ENCODE data around the gene SH2B3. TPM values are rescaled to one million over a fixed set of nuclear protein-coding genes. Genes with fewer than 3 reads are reported as not detected.
"Not testable (repeated sequence)": the region's sequence is repeated elsewhere in the genome, so short reads cannot be mapped to it uniquely, and the experiment has no call there.

Gene SH2B3
- total and polyA plus RNA-seq, 2 experiments from 2014 or later: 9.4 to 42.8 TPM

DNA sequence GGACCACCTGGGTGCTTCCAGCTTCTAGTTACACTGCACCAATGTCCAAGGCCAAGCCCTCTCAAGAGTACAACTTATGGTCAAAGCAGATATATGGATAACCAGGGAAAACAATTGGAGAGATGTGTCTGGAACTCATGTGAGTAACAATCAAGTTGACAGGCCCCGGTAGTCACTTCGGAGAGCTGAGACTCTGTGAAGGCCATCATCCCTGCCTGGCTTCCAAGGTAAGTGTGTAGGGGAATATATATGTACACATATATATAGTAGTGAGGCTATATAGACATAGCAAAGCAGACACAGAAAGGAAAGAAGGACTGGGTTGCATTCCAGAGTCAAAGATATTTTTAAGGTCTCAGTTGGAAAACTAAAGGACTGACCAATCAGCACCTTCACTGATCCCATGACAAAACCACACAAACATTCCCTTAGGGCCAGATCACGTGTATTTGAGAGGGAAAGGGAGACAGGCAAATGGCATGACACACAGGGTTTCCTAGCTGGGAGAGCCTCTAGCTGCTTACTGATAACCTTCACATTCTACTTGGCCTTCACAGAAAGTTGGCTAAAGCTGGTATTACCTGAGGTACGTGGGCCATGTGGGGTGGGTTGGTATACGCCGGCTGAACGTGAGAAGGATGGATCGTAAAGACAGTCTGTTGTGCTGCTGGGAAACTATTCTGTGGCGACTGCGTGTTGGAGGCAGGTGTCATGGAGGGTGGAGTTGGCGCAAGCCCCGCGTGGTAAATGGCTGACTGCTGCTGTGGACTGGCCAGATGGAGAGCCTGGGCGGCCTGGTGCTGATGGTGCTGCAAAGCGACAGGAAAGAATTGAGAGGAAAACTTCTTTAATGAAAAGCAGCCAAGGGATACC is 50.0 kb downstream of the SH2B3 start:
- H2AFZ ChIP-seq: no peak overlapping the region
- peaks cover 68% of the 10 kb centered on the region for H3F3A ChIP-seq (ENCODE audit: insufficient read depth)
- no peaks in the 10 kb centered on the region for H3K9me2 ChIP-seq (ENCODE audit: insufficient read depth)
- peaks cover 66% of the 10 kb centered on the region for H3K79me2 ChIP-seq (ENCODE audit: insufficient read depth)
- H3K9ac ChIP-seq: 0 out of 2 replicates have a peak overlapping the region, but pooled peaks have one; percentile 30
- peak; percentile 71 for DNase-seq
- H3K27ac ChIP-seq: peak overlapping the region; percentile 53
- H3K4me1 ChIP-seq (ENCODE audit: insufficient read depth): peaks cover 10% of the 10 kb centered on the region; the same call in 1 of the 2 replicates
- in situ Hi-C loops (cut with MboI): no loop called here
- H4K20me1 ChIP-seq (ENCODE audit: insufficient read depth): 0 out of 2 replicates have a peak, but pooled peaks cover 3% of the 10 kb centered on the region
- H3K4me3 ChIP-seq: no peak overlapping the region
- no peak for TF ChIP-seq EZH2phosphoT487 (IDR thresholded peaks at IDR 0.05; ENCODE audit: insufficient read depth, low read depth)
- no peak for TF ChIP-seq EZH2 (IDR thresholded peaks at IDR 0.05; ENCODE audit: insufficient read depth, poor library complexity, severe bottlenecking)
- 90 to 91% methylated on average over 15 of the region's 15 CpGs for WGBS, 2 experiments (ENCODE audit: low coverage in 1 of 2, low lambda C conversion rate in 2 of 2, missing lambda C conversion rate in 2 of 2)
- no peaks in the 10 kb centered on the region for H3K27me3 ChIP-seq (replicated peaks; ENCODE audit: insufficient read depth)
- peaks cover 61% of the 10 kb centered on the region for H3K36me3 ChIP-seq (ENCODE audit: low read depth)
- no peak overlapping the region for H3K4me2 ChIP-seq (ENCODE audit: unreplicated experiment)
- no peaks in the 10 kb centered on the region for H3K9me3 ChIP-seq (ENCODE audit: low read depth)

DNA sequence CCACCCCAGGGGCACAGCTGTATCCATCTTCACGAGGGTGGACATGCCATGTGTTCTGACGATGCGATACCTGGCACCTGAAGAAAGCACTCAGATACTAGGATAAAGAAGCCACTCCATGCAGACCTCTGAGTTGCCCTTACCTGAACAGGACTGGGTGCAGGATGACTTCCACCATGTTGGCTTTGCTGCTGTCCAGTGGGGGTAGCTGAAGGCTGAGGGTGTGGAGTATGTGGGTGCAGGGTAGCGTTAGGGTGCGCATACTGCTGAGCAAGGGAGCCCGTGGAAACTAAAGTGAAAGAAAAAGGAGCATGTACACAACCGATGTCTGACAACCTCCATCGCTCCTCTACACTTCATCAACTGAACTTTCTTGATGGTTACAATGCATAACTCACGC is 51.3 kb downstream of the SH2B3 start:
- H3K9me2 ChIP-seq (ENCODE audit: insufficient read depth): no peaks in the 10 kb centered on the region
- H4K20me1 ChIP-seq (ENCODE audit: insufficient read depth): no peaks in the 10 kb centered on the region
- TF ChIP-seq EZH2phosphoT487 (IDR thresholded peaks at IDR 0.05; ENCODE audit: insufficient read depth, low read depth) (no peak), EZH2 (IDR thresholded peaks at IDR 0.05; ENCODE audit: insufficient read depth, poor library complexity, severe bottlenecking) (no peak)
- H3K79me2 ChIP-seq (ENCODE audit: insufficient read depth): peaks cover 57% of the 10 kb centered on the region
- no peaks in the 10 kb centered on the region for H3K27me3 ChIP-seq (replicated peaks; ENCODE audit: insufficient read depth)
- peaks cover 64% of the 10 kb centered on the region for H3F3A ChIP-seq (ENCODE audit: insufficient read depth)
- no peak overlapping the region for H3K27ac ChIP-seq
- in situ Hi-C loops (cut with MboI): no loop called here
- no peaks in the 10 kb centered on the region for H3K9me3 ChIP-seq (ENCODE audit: low read depth)
- H3K9ac ChIP-seq: no peak overlapping the region
- no peak overlapping the region for H3K4me2 ChIP-seq (ENCODE audit: unreplicated experiment)
- H3K36me3 ChIP-seq (ENCODE audit: low read depth): peaks cover 52% of the 10 kb centered on the region
- 94 to 97% methylated on average over 9 of the region's 9 CpGs for WGBS, 2 experiments (ENCODE audit: low coverage in 1 of 2, low lambda C conversion rate in 2 of 2, missing lambda C conversion rate in 2 of 2)
- H3K4me1 ChIP-seq (ENCODE audit: insufficient read depth): peaks cover 23% of the 10 kb centered on the region
- no peak overlapping the region for H3K4me3 ChIP-seq
- H2AFZ ChIP-seq: no peak overlapping the region
- DNase-seq: no peak

DNA sequence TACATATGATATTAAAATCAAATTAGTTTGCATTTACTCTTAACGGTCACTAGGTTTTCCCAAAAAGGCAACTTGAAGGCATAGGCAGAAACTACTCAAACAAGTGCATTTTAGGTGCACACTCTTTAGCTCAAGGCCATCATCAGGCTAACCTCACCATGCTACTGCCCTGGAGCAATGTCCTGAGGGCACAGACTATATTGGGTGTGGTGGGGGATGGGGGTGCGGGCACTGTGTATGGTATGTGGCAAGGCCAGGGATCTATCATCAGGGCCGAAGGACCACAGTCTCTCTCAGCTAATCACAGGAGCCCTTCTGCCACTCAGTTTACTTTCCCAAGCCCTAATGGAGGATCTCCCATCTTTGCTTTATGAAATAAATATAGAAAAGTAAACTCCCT is 51.9 kb downstream of the SH2B3 start:
- peaks cover 48% of the 10 kb centered on the region for H3K36me3 ChIP-seq (ENCODE audit: low read depth)

DNA sequence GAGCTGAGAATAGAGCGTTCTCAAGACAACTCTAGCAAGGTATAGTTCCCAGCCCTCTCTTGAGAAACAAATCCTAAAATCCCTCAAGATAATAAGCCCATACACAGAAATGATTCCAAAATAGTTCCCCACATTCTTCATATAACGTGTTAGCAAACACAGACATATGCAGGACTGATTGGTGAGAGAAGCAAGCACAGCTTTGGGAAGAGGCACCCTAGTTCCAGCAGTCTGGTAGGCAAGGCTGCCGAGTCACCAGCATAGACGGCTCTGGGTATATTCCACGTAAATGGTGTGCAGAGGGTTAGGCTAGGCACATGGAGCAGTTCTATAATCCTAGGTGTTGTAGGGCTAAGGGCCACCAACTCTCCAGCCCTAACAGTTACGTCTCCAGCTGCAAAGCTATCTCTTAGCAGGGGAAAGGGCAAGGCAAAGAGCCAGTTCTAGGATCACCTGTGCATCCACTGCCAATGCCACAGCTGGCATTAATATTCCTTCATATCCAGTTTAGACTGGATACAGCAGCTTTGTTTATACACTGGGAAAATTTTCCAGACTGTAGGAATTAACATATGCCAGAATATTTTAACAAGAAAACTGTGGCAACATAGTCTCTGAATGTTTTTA is 52.9 kb downstream of the SH2B3 start:
- no peak for DNase-seq
- H3K27ac ChIP-seq: no peak overlapping the region
- in situ Hi-C loops (cut with MboI): no loop called here
- peaks cover 71% of the 10 kb centered on the region for H3K79me2 ChIP-seq (ENCODE audit: insufficient read depth)
- H4K20me1 ChIP-seq (ENCODE audit: insufficient read depth): no peaks in the 10 kb centered on the region
- H3K4me3 ChIP-seq: no peak overlapping the region
- H3K27me3 ChIP-seq (replicated peaks; ENCODE audit: insufficient read depth): no peaks in the 10 kb centered on the region
- H3F3A ChIP-seq (ENCODE audit: insufficient read depth): peaks cover 64% of the 10 kb centered on the region
- 88 to 96% methylated on average over 6 of the region's 6 CpGs for WGBS, 2 experiments (ENCODE audit: low coverage in 1 of 2, low lambda C conversion rate in 2 of 2, missing lambda C conversion rate in 2 of 2)
- H3K4me1 ChIP-seq (ENCODE audit: insufficient read depth): peaks cover 33% of the 10 kb centered on the region
- no peaks in the 10 kb centered on the region for H3K9me2 ChIP-seq (ENCODE audit: insufficient read depth)
- H3K4me2 ChIP-seq (ENCODE audit: unreplicated experiment): no peak overlapping the region
- no peak overlapping the region for H2AFZ ChIP-seq
- H3K36me3 ChIP-seq (ENCODE audit: low read depth): peaks cover 42% of the 10 kb centered on the region
- H3K9me3 ChIP-seq (ENCODE audit: low read depth): no peaks in the 10 kb centered on the region
- TF ChIP-seq EZH2phosphoT487 (IDR thresholded peaks at IDR 0.05; ENCODE audit: insufficient read depth, low read depth) (no peak), EZH2 (IDR thresholded peaks at IDR 0.05; ENCODE audit: insufficient read depth, poor library complexity, severe bottlenecking) (no peak)
- no peak overlapping the region for H3K9ac ChIP-seq

More for the DNA sequence above, 51.9 kb downstream of the SH2B3 start:
- H3K9me3 ChIP-seq (ENCODE audit: low read depth): no peaks in the 10 kb centered on the region
- H3F3A ChIP-seq (ENCODE audit: insufficient read depth): peaks cover 64% of the 10 kb centered on the region
- no peak overlapping the region for H3K4me2 ChIP-seq (ENCODE audit: unreplicated experiment)
- whole genome bisulfite sequencing, 2 experiments (ENCODE audit: low coverage in 1 of 2, low lambda C conversion rate in 2 of 2, missing lambda C conversion rate in 2 of 2): 89 to 93% methylated on average over 3 of the region's 3 CpGs
- H3K9ac ChIP-seq: no peak overlapping the region
- H4K20me1 ChIP-seq (ENCODE audit: insufficient read depth): no peaks in the 10 kb centered on the region
- H2AFZ ChIP-seq: no peak overlapping the region
- H3K27ac ChIP-seq: no peak overlapping the region
- H3K9me2 ChIP-seq (ENCODE audit: insufficient read depth): no peaks in the 10 kb centered on the region
- peaks cover 60% of the 10 kb centered on the region for H3K79me2 ChIP-seq (ENCODE audit: insufficient read depth)
- H3K4me1 ChIP-seq (ENCODE audit: insufficient read depth): peaks cover 27% of the 10 kb centered on the region
- no peak for DNase-seq
- no peaks in the 10 kb centered on the region for H3K27me3 ChIP-seq (replicated peaks; ENCODE audit: insufficient read depth)
- no peak overlapping the region for H3K4me3 ChIP-seq
- in situ Hi-C loops (cut with MboI): no loop called here
- TF ChIP-seq EZH2phosphoT487 (IDR thresholded peaks at IDR 0.05; ENCODE audit: insufficient read depth, low read depth): no peak
- no peak for TF ChIP-seq EZH2 (IDR thresholded peaks at IDR 0.05; ENCODE audit: insufficient read depth, poor library complexity, severe bottlenecking)

DNA sequence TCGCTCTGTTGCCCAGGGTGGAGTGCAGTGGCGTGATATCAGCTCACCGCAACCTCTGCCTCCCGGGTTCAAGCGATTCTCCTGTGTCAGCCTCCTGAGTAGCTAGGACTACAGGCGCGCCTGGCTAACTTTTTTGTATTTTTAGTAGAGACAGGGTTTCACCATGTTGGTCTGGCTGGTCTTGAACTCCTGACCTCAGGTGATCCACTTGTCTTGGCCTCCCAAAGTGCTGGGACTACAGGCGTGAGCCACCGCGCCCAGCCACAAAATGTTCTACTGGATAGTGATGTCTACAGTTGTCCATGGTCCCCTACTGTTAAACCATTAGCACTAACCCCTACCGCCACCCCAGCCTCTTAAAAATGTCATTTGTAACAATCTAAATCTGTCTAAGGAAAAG is 54.4 kb downstream of the SH2B3 start:
- H3K27me3 ChIP-seq (replicated peaks; ENCODE audit: insufficient read depth); H3K9me2 ChIP-seq (ENCODE audit: insufficient read depth); H3K4me3 ChIP-seq; H3K4me2 ChIP-seq (ENCODE audit: unreplicated experiment); H2AFZ ChIP-seq; H4K20me1 ChIP-seq (ENCODE audit: insufficient read depth); H3K9ac ChIP-seq; H3K9me3 ChIP-seq (ENCODE audit: low read depth); H3K27ac ChIP-seq; in situ Hi-C loops (cut with MboI); DNase-seq: not testable (repeated sequence)
- Histone ChIP-seq H3K4me1 (ENCODE audit: insufficient read depth) (peaks cover 33% of the 10 kb centered on the region), H3K79me2 (ENCODE audit: insufficient read depth) (peaks cover 80% of the 10 kb centered on the region), H3F3A (ENCODE audit: insufficient read depth) (peaks cover 59% of the 10 kb centered on the region), H3K36me3 (ENCODE audit: low read depth) (peaks cover 38% of the 10 kb centered on the region)
- WGBS, 2 experiments (ENCODE audit: low coverage in 1 of 2, low lambda C conversion rate in 2 of 2, missing lambda C conversion rate in 2 of 2): 97 to 99% methylated on average over 11 of the region's 11 CpGs

All from GM23248 (cell line).